Neural cell (in vitro differentiated cells): ENCODE measurements around the gene SLC2A5. TPM values are rescaled to one million over a fixed set of nuclear protein-coding genes. Genes with fewer than 3 reads are reported as not detected.

Experiments
- H2AFZ ChIP-seq: fragments of 200-600, 300-800 bp; sonication (generic), shearing (Covaris generic); 2 replicates; pipeline ENCODE4 v1.6.0; 2014; ENCODE audit warnings: low read depth, mild to moderate bottlenecking, antibody characterized with exemption, low read length, moderate library complexity
- H3F3A ChIP-seq: fragments of 200-600 bp; shearing (Covaris generic); 2 replicates; pipeline ENCODE4 v1.6.1; 2016; ENCODE audit warnings: mild to moderate bottlenecking, moderate library complexity, mixed read lengths, antibody characterized with exemption, low read length; ENCODE audit not compliant: insufficient read depth, poor library complexity, severe bottlenecking
- H3K27ac ChIP-seq: fragments of 200-600, 300-800 bp; sonication (generic), shearing (Covaris generic); 2 replicates; pipeline ENCODE4 v1.5.1; 2014; ENCODE audit warnings: mild to moderate bottlenecking, low read length, moderate library complexity
- H3K27me3 ChIP-seq: fragments of 300-800, 200-600 bp; sonication (generic), shearing (Covaris generic); 2 replicates; pipeline ENCODE4 v1.6.0; 2014; ENCODE audit warnings: mild to moderate bottlenecking, low read depth, low read length, moderate library complexity; ENCODE audit not compliant: insufficient read depth
- H3K36me3 ChIP-seq: fragments of 300-800, 200-600 bp; sonication (generic), shearing (Covaris generic); 2 replicates; pipeline ENCODE4 v1.5.1; 2014; ENCODE audit warnings: mild to moderate bottlenecking, antibody characterized with exemption, low read length, moderate library complexity; ENCODE audit not compliant: insufficient read depth
- H3K4me2 ChIP-seq: fragments of 300-800, 200-600 bp; sonication (generic), shearing (Covaris generic); 2 replicates; pipeline ENCODE4 v1.6.0; 2014; ENCODE audit warnings: mild to moderate bottlenecking, low read length
- H3K4me3 ChIP-seq: fragments of 300-800, 200-600 bp; sonication (generic), shearing (Covaris generic); 2 replicates; pipeline ENCODE4 v1.5.1; 2014; ENCODE audit warnings: mild to moderate bottlenecking, low read length, moderate library complexity
- H3K79me2 ChIP-seq: fragments of 200-600 bp; shearing (Covaris generic); replicated peaks from 2 replicates; pipeline ENCODE4 v1.6.0; 2014; ENCODE audit warnings: mild to moderate bottlenecking, low read length, moderate library complexity; ENCODE audit not compliant: insufficient read depth
- H3K9ac ChIP-seq: fragments of 300-800, 200-600 bp; sonication (generic), shearing (Covaris generic); 2 replicates; pipeline ENCODE4 v1.6.1; 2016; ENCODE audit warnings: mild to moderate bottlenecking, low read length, mixed read lengths
- H3K9me2 ChIP-seq: fragments of 200-600 bp; shearing (Covaris generic); 2 replicates; pipeline ENCODE4 v1.6.1; 2016; ENCODE audit warnings: mild to moderate bottlenecking, low read length, mixed read lengths; ENCODE audit not compliant: insufficient read depth
- H3K9me3 ChIP-seq: fragments of 200-600, 300-800 bp; sonication (generic), shearing (Covaris generic); 2 replicates; pipeline ENCODE4 v1.6.1; 2016; ENCODE audit warnings: mild to moderate bottlenecking, mixed run types, low read length, moderate library complexity, mixed read lengths
- H4K20me1 ChIP-seq: fragments of 200-600 bp; shearing (Covaris generic); 2 replicates; pipeline ENCODE4 v1.6.1; 2016; ENCODE audit warnings: mild to moderate bottlenecking, mixed run types; ENCODE audit not compliant: insufficient read depth
- CTCF ChIP-seq: fragments of 450-650 bp; IDR thresholded peaks from 2 replicates; pipeline ENCODE4 v1.5.1; 2014; ENCODE audit warnings: antibody characterized with exemption, mild to moderate bottlenecking, moderate library complexity; ENCODE audit not compliant: poor library complexity, severe bottlenecking
- EZH2 ChIP-seq: fragments of 200-600, 300-800 bp; shearing (Covaris generic), sonication (generic); IDR thresholded peaks from 2 replicates; pipeline ENCODE4 v1.6.1; 2014; ENCODE audit warnings: antibody characterized with exemption, low read length, borderline replicate concordance, mild to moderate bottlenecking; ENCODE audit not compliant: insufficient read depth, poor library complexity, severe bottlenecking
- MXI1 ChIP-seq: fragments of 450-650 bp; conservative IDR thresholded peaks from 2 replicates; pipeline ENCODE4 v1.6.1; 2014; ENCODE audit warnings: antibody characterized with exemption, mild to moderate bottlenecking; ENCODE audit not compliant: poor library complexity, severe bottlenecking
- POLR2AphosphoS5 ChIP-seq: IDR thresholded peaks from 2 replicates; pipeline ENCODE4 v1.6.1; 2012
- RAD21 ChIP-seq: fragments of 450-650 bp; conservative IDR thresholded peaks from 2 replicates; pipeline ENCODE4 v1.6.1; 2014; ENCODE audit warnings: antibody characterized with exemption, mild to moderate bottlenecking, moderate library complexity
- REST ChIP-seq: IDR thresholded peaks from 2 replicates; pipeline ENCODE4 v1.6.1; 2012; ENCODE audit warnings: borderline replicate concordance
- SMC3 ChIP-seq: fragments of 450-650 bp; conservative IDR thresholded peaks from 2 replicates; pipeline ENCODE4 v1.6.1; 2014; ENCODE audit warnings: antibody characterized with exemption, mild to moderate bottlenecking, moderate library complexity; ENCODE audit not compliant: poor library complexity
- polyA plus RNA-seq: library from polyadenylated mRNA; depleted of rRNA; stranded (reverse); fragments of >200 nt; gene quantifications from 2 replicates; pipeline ENCODE4 v1.2.3, GENCODE V29; 2014

SLC2A5 gene
- polyA plus RNA-seq, 1 donor from 2014 or later, result not detected

- no peak for TF ChIP-seq REST
Measured at GRCh38 chr1:9009438-9010370, 59.7 kb downstream of the SLC2A5 start (continued).

GRCh38 chr1:9008236-9008635 is 61.2 kb downstream of the SLC2A5 start:
- Histone ChIP-seq H3K36me3 (no peaks in the 10 kb centered on the region), H3K4me2 (no peak overlapping the region), H3F3A (no peaks in the 10 kb centered on the region), H3K9me3 (no peaks in the 10 kb centered on the region), H2AFZ (no peak overlapping the region), H3K9me2 (no peaks in the 10 kb centered on the region), H4K20me1 (no peaks in the 10 kb centered on the region), H3K9ac (no peak overlapping the region), H3K79me2 (no peaks in the 10 kb centered on the region), H3K27me3 (no peaks in the 10 kb centered on the region), H3K27ac (no peak overlapping the region), H3K4me3 (no peak overlapping the region)
- TF ChIP-seq EZH2, result no peak
- TF ChIP-seq RAD21, result no peak
- no peak for TF ChIP-seq REST
- TF ChIP-seq SMC3, result no peak
- no peak for TF ChIP-seq CTCF
- no peak for TF ChIP-seq POLR2AphosphoS5
- no peak for TF ChIP-seq MXI1
